Skeletal muscle cell (primary cell): ENCODE measurements around the gene MYO9A.
"Not testable (repeated sequence)": the region's sequence is repeated elsewhere in the genome, so short reads cannot be mapped to it uniquely, and the experiment has no call there.

Source experiments
- DNase-seq: peaks from one replicate; pipeline ENCODE4 v3.0.0-alpha.2; 2010; ENCODE audit warnings: low read depth
- H3K4me3 ChIP-seq: 2 replicates; pipeline ENCODE4 v1.5.1; 2011; ENCODE audit warnings: low read depth, mild to moderate bottlenecking, control low read depth, low read length, moderate library complexity

The MYO9A gene

DNA sequence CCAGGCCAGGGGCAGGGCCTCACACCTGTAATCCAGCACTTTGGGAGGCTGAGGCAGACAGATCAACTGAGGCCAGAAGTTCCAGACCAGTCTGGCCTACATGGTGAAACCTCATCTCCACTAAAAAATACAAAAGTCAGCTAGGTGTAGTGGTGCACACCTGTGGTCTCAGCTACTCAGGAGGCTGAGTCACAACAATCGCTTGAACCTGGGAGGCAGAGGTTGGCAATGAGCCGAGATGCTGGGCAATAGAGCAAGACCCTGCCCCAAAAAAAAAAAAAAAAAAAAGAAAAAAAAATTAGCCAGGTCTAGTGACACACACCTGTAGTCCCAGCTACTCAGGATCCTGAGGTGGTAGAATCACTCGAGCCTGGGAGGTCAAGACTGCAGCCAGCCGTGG, 18.8 kb downstream of the MYO9A start:
- H3K4me3 ChIP-seq: no peak overlapping the region
- DNase-seq: no peak

DNA sequence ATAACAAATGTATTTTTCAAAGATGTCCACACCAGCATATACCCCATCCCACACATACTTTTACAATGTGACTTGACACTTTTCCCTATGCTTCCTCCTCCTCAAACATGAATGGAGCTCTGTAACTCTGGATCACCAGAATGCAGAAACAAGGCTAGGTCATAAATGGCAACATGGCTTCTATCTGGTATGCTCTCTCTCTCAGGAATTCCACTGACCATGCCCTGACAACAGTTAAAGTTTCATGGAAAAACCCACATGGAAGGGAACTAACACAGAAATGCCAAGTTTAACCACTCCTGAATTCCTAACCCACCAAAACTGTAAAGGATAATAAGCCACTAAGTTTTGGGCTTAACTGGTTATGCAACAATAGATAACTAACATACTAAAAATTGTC, 19.9 kb downstream of the MYO9A start:
- DNase-seq: no peak
- no peak overlapping the region for H3K4me3 ChIP-seq

DNA sequence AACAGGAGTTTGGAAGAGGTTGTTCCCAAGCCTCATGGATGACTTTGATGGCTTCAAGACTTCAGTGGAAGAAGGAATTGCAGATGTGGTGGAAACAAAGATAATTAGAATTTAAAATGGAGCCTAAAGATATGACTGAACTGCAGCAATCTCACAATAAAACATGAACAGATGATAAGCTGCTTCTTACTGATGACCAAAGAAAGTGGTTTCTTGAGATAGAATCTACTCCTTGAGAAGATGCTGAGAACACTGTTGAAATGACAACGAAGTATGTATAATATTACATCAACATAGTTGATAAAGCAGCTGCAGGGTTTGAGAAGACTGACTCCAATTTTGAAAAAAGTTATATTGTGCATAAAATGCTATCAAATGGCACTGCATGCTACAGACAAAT, 21.2 kb downstream of the MYO9A start:
- no peak for DNase-seq
- no peak overlapping the region for H3K4me3 ChIP-seq

DNA sequence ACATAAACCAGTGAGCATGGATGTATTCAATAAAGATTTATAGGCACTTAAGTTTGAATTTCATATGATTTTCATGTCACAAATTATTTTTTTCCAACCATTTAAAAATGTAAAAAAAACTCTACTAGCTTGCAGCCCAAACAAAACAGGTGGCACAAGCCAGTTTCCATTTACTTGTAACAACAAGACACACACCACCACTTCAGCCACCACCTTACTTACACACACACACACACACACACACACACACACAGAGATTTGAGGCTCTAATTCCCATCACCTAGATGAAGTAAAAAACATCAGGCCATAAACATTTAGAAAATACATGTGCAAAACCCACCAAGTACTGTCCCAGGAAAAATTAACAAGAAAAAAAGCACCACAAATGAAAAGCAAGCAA, 25.3 kb downstream of the MYO9A start:
- H3K4me3 ChIP-seq: no peak overlapping the region
- DNase-seq: no peak

DNA sequence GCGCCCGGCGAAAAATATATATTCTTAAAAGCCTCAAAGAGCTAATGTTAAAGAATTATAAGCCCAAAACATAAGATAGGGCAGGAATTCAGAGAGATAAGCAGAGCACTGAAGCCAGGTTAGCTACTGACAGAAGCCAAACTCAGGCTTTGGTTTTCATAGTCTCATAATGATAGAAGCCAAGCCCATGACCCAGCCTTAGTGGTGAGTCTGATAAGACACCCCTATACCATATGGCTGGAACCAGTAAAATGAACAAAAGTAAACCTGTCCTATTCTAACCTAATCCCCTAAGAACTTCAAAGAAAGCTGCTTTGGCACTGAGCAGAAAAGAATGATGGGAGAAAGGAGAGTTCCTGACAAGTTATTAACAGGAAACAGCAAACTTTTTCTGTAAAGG, 25.9 kb downstream of the MYO9A start:
- no peak overlapping the region for H3K4me3 ChIP-seq
- DNase-seq: no peak

DNA sequence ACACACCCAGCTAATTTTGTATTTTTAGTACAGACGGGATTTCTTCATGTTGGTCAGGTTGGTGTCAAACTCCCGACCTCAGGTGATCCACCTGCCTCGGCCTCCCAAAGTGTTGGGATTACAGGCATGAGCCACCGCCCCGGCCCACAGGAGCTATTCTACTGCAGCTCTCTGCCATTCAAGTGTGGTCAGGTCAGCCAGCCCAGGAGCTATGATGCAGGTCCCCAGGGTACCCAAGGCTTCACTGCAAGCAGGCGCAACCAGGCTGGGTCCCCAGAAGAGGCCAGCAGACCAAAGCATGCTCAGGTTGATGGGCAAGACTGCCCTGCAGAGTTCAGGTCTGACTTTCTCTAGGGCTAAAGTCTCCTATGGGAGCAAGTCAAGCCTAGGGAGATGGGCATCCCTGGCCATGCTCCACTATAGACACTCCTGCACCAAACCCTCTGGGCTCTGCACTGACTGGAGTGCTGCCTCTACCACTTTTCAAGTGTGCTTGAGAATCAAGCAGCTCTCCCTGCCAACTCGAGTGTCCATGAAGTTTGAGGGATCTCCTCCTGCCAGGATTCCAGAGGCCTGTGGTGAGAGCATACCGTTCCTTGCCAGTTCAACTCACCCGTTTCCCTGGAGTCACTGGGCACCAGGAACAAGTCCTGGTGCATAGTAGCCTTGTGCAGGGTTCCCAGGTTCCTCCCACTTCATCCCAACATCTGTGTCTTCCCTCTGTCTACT, 30.9 kb downstream of the MYO9A start:
- no peak overlapping the region for H3K4me3 ChIP-seq
- DNase-seq: no peak

DNA sequence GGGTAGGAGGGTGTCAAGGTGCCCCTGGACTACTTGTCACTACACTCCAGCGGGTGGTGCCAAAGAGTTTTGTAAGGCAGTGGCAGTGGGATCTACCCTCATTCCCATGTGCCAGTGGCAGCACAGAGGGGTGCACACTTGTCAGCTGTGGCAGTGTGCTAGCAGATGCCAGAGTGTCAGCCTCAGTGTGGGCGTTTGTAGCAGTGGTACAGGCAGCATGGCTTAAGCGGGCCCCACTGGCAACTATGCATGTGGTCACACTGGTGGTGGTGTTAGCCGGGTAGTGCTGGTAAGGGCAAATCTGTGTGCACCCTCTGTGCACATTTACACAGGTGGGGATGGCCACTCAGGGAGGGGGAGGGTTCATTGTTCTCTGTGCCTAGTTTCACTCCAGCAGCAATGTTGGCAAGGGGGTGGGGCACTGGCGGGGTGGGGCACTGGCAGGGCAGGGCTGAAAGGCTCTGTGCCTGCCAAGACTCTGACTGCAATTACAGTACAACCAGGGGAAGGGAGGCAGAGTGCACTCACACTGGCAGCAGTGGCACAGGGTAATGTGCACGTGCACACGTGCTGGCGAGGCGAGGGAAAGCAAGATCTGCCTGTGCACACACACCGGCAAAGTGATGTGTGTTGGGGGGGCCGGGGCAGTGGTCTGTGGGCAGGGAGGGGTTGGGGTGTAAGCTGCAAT, 31.8 kb downstream of the MYO9A start:
- DNase-seq: no peak
- H3K4me3 ChIP-seq: no peak overlapping the region

DNA sequence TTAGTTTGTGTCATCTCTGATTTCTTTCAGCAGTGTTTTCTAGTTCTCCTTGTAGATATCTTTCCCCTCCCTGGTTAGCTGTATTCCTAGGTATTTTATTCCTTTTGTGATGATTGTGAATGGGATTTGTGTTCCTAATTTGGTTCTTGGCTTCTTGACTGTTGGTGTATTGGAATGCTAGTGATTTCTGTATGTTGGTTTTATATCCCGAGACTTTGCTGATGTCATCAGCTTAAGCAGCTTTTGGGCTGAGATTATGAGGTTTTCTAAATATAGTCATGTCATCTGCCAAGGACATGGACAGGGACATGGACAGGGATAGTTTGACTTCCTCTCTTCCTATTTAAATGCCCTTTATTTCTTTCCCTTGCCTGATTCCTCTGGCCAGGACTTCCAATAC, 35.8 kb downstream of the MYO9A start:
- DNase-seq: no peak

DNA sequence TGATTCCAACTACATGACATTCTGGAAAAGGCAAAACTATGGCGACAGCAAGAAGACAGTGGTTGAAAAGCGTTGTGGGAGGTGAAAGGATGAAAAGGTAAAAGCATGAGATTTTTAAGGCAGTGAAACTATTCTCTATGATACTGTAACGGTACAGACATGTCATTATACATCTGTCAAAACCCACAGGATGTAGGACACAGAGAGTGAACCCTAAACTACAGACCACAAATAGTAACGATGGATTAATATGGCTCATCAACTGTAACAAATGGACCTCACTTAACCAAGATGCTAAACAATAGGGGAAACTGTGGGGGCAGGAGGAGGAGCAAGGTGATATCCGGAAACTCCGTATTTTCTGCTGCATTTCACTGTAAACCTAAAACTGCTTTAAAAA, 39.1 kb downstream of the MYO9A start:
- H3K4me3 ChIP-seq: no peak overlapping the region
- no peak for DNase-seq

More for the DNA sequence above, 35.8 kb downstream of the MYO9A start:
- no peak overlapping the region for H3K4me3 ChIP-seq

DNA sequence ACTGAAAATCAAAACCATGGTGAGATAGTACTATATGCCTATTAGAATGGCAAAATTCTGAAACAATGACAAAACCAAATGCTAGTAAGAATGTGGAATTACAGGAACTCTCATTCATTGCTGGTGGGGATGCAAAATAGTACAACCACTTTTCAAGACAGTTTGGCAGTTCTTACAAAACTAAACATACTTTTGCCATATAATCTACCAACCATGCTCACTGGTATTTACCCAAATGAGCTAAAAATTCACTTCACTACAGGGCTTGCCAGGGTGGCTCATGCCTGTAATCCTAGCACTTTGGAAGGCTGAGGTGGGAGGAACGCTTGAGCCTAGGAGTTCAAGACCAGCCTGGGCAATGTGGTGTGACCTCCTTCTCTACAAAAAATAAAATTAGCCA, 40.0 kb downstream of the MYO9A start:
- H3K4me3 ChIP-seq: no peak overlapping the region
- DNase-seq: no peak

DNA sequence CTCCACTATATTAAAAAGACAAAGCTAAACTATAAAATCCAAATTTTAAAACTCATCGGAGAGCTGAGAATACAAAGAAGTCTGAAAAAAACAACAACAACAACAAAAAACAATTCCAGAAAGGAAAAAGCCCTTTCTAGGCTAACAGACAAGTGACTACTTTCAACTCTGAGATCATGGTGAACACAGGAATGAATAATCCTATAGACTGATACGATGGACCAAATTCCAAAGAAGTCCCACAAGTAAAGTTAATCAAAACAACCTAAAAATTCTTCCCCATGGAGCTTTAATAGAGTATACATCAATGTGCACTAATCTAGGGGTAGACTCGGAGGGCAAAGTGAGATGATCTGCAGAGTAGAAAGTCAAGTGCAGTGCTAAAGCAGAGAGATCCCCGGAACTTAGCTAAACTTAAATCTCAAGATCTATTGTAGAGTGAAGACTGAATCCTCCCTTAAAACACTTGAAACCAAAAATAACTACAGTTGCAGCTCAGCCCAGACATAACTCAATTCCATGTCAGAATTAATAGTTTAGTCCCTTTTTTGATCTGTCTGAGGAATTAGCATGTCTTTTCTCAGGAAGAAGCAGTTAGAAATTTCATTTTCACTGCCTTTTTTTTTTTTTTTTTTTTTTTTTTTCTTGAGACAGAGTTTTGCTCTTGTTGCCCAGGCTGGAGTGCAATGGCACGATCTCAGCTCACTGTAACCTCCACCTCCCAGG, 43.5 kb downstream of the MYO9A start:
- no peak for DNase-seq

DNA sequence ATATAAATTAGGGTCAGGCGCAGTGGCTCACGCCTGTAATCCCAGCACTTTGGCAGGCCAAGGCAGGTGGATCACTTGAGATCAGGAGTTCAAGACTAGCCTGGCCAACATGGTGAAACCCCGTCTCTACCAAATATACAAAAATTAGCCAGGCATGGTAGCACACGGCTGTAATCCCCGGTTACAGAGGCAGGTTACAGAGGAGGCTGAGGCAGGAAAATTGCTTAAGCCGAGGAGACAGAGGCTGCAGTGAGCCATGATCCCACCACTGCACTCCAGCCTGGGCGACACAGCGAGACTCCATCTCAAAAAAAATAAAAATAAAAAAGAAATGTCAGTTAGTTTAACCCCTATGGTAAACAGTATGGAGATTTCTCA, 46.5 kb downstream of the MYO9A start:
- DNase-seq: not testable (repeated sequence)

More for the DNA sequence above, 43.5 kb downstream of the MYO9A start:
- no peak overlapping the region for H3K4me3 ChIP-seq

DNA sequence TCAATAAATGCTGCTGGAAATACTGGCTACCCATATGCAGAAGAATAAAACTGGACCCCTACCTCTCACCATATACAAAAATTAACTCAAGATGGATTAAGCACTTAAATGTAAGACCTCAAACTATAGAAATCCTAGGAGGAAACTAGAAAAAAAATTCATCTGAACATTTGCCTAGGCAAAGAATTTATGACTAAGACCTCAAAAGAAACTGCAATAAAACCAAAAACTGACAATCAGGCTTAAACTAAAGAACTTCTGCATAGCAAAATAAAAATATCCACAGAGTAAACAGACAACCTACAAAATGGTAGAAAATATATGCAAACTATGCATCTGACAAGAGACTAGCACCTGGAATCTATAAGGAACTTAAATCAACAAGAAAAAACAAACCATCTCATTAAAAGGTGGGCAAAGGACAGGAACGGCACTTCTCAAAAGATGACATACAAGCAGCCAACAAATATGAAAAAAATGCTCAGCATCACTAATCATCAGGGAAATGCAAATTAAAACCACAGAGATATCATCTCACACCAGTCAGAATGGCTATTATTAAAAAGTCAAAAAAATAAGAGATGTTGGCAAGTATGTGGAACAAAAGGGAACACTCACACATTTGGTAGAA, 47.0 kb downstream of the MYO9A start:
- DNase-seq: no peak
- H3K4me3 ChIP-seq: no peak overlapping the region

More for the DNA sequence above, 46.5 kb downstream of the MYO9A start:
- not testable (repeated sequence) for H3K4me3 ChIP-seq

DNA sequence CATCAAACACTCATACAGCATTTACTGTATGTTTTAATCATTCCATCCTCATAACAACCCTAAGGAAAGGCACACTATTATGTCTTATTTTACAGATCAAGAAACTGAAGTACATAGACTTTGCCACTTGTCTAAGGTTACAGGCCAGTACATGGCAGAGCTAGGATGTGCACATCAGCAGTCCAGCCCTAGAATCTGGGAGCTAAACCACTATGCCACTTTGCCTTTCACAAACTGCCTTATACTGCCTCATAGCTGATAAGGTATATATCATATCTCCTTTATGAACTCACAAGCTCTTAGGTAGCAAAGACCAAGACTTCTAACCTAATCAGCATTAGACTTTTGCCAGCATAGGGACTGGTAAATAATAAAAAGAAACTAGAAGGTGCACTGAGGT, 49.1 kb downstream of the MYO9A start:
- DNase-seq: no peak
- H3K4me3 ChIP-seq: no peak overlapping the region

DNA sequence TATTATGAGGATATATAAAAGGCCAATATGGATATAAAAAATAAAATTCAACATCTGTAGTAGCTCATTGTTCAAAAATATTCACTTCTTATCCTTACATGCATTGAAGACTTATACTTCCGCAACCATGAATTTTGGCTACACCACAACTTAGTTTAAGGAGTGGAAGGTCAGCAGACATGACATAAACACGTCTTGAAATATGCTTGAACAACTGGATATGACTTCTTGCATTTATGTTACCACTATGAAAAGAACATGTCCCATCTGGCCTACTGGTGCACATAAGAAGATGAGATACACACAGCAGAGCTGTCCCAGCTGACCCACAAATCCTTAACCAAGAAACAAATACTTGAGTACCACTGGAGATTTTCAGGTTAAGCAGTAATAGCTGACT, 52.1 kb downstream of the MYO9A start:
- DNase-seq: no peak
- no peak overlapping the region for H3K4me3 ChIP-seq

DNA sequence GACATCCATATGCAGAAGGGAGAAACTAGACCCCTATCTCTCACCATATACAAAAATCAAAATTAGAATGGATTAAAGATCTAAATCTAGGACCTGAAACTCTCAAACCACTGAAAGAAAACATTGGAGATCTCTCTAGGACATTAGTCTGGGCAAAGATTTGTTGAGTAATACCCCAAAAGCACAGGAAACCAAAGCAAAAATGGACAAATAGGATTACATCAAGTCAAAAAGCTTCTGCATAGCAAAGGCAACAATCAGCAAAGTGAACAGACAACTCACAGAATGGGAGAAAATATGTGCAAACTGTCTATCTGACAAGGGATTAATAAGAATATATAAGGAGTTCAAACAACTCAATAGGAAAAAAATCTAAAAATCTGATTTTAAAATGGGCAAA, 54.8 kb downstream of the MYO9A start:
- DNase-seq: no peak
- no peak overlapping the region for H3K4me3 ChIP-seq

DNA sequence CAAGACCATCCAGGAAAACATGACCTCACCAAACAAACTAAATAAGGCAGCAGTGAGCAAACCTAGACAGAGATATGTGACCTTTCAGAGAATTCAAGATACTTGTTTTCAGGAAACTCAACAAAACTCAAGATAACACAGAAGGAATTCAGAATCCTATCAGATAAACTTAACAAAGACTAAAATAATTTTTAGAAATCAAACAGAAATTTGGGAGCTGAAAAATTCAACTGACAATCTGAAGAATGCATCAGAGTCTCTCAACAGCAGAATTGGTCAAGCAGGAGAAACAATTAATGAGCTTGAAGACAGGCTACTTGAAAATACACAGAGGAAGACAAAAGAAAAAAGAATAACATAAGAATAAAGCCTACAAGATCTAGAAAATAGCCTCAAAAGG, 55.6 kb downstream of the MYO9A start:
- DNase-seq: no peak
- H3K4me3 ChIP-seq: no peak overlapping the region

DNA sequence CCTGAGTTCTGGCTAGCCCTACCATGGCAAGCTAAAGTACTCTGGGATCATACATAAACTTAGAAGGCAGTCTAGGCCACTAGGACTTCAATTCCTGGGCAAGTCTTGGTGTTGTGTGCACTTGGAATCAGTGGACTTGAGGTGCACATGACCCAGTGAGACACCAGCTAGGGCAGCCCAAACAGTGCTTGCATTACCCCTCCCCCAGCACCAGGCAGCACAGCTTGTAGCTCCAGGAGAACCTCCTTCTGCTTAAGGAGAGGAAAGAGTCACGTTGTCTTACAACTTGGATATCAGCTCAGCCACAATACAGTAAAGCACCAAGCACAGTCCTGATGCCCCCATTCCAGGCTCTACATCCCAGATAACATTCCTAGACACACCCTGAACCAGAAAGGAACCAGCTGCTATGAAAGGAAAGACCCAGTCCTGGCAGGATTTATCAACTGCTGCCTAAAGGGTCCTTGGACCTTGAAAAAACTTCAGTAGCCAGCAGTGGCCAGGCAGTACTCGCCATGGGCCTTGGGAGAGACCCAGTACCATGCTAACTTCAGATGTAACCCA, 57.2 kb downstream of the MYO9A start:
- no peak overlapping the region for H3K4me3 ChIP-seq
- DNase-seq: no peak

DNA sequence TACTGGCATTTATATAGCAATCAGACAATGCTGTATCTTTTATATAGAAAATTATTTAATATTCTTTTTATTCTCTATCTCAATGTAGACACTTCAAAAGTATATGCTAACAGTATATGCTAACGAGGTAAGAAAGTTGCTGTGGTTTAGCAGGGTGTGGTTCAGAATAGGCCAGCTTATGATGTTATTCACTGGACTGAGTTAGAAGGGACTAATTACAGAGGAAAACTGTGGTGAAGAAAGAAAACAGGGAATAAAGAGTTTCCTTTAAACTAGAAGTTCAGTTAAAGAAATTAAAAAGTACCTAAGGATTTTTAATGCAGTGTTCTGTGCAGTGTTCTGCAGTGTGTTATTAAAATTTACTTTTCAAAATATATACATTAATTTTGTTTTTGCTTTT, 59.4 kb downstream of the MYO9A start:
- H3K4me3 ChIP-seq: no peak overlapping the region
- DNase-seq: no peak

DNA sequence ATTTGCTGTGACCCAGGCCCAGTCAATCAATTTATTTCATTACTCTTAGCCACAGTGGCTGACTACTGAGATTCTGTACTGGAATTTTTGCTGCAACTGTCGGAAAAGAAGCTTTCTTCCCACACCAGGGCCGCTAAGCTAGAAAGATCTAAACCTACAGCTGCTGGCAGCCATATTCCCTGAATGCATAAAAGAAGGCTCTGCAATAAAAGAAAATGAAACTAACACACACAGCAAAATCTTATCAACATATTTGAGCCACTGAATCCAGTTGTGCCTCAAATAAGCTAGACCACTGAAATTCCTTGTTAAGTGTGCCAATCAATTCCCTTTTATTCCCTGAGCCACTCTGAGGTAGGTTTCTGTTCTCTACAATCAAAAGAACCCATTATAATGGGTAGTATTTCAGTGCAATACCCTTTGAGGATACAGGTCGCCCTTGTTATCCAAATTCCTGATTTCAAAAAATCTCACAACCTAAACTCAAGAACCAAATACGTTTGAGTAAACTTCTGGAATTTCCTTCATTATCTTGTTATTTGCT, 60.3 kb downstream of the MYO9A start:
- no peak for DNase-seq
- no peak overlapping the region for H3K4me3 ChIP-seq
